Ramos (cell line): Measurements from ENCODE around the gene RMRP.
"Not testable (repeated sequence)": the region's sequence is repeated elsewhere in the genome, so short reads cannot be mapped to it uniquely, and the experiment has no call there.

Source experiments
- in situ Hi-C: fragments of 300-500 bp; cut with MboI; formaldehyde crosslinking; loops from one replicate; pipeline ENCODE4 v1.14.3; 2022; ENCODE audit warnings: low sequenced_read_pairs; ENCODE audit not compliant: unreplicated experiment

RMRP gene

GRCh38 chr9:35618325-35618727, 39.5 kb downstream of the RMRP start, which contains the start of gene CD72:
CD72 (minus strand) TSS chr9:35618413; CDS start chr9:35618303, 110 bp downstream.
- in situ Hi-C loops = no loop called here

GRCh38 chr9:35617548-35617947, 40.3 kb downstream of the RMRP start:
- in situ Hi-C loops = no loop called here

- in situ Hi-C loops = no loop called here
Measured at GRCh38 chr9:35616681-35617459, 40.9 kb downstream of the RMRP start.

GRCh38 chr9:35615981-35616680, 41.7 kb downstream of the RMRP start:
- in situ Hi-C loops = no loop called here

GRCh38 chr9:35612843-35613242, 45.0 kb downstream of the RMRP start:
- in situ Hi-C loops = no loop called here

GRCh38 chr9:35612066-35612465, 45.8 kb downstream of the RMRP start:
- in situ Hi-C loops = not testable (repeated sequence)

- in situ Hi-C loops = no loop called here
Measured at GRCh38 chr9:35611230-35611797, 46.5 kb downstream of the RMRP start.

DNA sequence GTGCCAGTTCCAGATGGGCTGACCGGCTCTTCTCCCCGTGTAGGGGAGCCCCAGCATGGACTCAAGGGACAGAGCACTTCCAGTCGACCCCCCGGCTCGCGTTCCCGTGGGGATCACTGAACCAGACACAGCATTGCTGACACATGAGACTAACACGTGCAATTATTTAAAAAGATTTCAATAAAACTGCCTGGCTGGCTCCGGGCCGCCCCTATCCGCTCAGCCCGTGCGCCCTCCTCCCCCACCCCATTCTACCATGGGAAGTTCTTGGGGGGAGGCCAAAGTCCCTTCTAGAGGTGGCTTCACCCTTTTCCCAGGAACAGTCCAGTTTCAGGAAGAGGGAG, 48.0 kb downstream of the RMRP start:
- in situ Hi-C loops = loop anchor here (10.0 kb wide), 2 partner anchors 45 to 115 kb away; partner anchors contain the start of genes CCDC107, RMRP and SIT1

- in situ Hi-C loops = loop anchor here (10.0 kb wide), 2 partner anchors 46 to 116 kb away; partner anchors contain the start of genes CCDC107, RMRP and SIT1
Measured at GRCh38 chr9:35609001-35609819, 48.6 kb downstream of the RMRP start.

DNA sequence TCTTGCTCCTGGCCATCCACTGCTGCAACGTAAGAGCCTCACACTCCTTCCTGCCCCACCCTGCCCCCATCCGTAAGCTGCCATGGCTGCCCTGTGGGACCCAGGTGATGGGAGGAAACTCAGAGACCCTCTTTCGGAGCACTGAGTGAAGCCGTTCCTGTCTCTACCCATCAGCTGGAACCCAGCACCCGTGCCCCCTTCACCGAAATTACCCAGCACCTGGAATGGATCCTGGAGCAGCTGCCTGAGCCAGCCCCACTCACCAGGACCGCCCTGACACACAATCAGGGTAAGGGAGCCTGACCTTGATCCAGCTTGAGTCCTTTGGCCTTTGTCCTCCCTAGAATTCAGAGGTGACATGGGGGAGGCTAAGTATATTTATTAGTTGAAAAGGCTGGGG, 49.6 kb downstream of the RMRP start:
- in situ Hi-C loops = loop anchor here (10.0 kb wide), 2 partner anchors 47 to 117 kb away; partner anchors contain the start of genes CCDC107, RMRP and SIT1
